MM.1S (cell line): ENCODE data around the gene PNMA1.
A peak's percentile ranks its signal among the peaks of the same experiment; 100 is the strongest.

Experiments
- DNase-seq: peaks from one replicate; pipeline ENCODE4 v3.0.0-alpha.2; 2015
- H2AFZ ChIP-seq: fragments of 300-600 bp; sonication (generic); 2 replicates; pipeline ENCODE4 v1.6.0; 2016; ENCODE audit warnings: antibody characterized with exemption, low read length
- H3F3A ChIP-seq: fragments of 300-600 bp; sonication (generic); 2 replicates; pipeline ENCODE4 v1.6.1; 2016; ENCODE audit warnings: mild to moderate bottlenecking, antibody characterized with exemption, low read length, moderate library complexity, mixed read lengths; ENCODE audit not compliant: insufficient read depth
- H3K27ac ChIP-seq: fragments of 300-600 bp; sonication (generic); 2 replicates; pipeline ENCODE4 v1.5.1; 2016; ENCODE audit warnings: mild to moderate bottlenecking, low read length
- H3K27me3 ChIP-seq: fragments of 300-600 bp; sonication (generic); replicated peaks from 2 replicates; pipeline ENCODE4 v1.6.0; 2016; ENCODE audit warnings: low read length; ENCODE audit not compliant: insufficient read depth
- H3K36me3 ChIP-seq: fragments of 300-600 bp; sonication (generic); replicated peaks from 2 replicates; pipeline ENCODE4 v1.6.1; 2016; ENCODE audit warnings: mild to moderate bottlenecking, low read length, mixed read lengths; ENCODE audit not compliant: insufficient read depth
- H3K4me1 ChIP-seq: fragments of 300-600 bp; sonication (generic); 2 replicates; pipeline ENCODE4 v1.6.1; 2016; ENCODE audit warnings: low read length, mixed read lengths
- H3K4me2 ChIP-seq: fragments of 300-600 bp; sonication (generic); 2 replicates; pipeline ENCODE4 v1.6.0; 2016; ENCODE audit warnings: low read depth, low read length
- H3K4me3 ChIP-seq: fragments of 300-600 bp; sonication (generic); 2 replicates; pipeline ENCODE4 v1.5.1; 2016; ENCODE audit warnings: low read length, mixed read lengths
- H3K79me2 ChIP-seq: fragments of 300-600 bp; sonication (generic); 2 replicates; pipeline ENCODE4 v1.6.1; 2016; ENCODE audit warnings: mixed run types, low read length, mixed read lengths
- H3K9ac ChIP-seq: fragments of 300-600 bp; sonication (generic); 2 replicates; pipeline ENCODE4 v1.6.1; 2016; ENCODE audit warnings: low read length, mixed read lengths
- H3K9me2 ChIP-seq: fragments of 300-600 bp; sonication (generic); replicated peaks from 2 replicates; pipeline ENCODE4 v1.6.1; 2016; ENCODE audit warnings: mild to moderate bottlenecking, low read length, mixed read lengths; ENCODE audit not compliant: insufficient read depth
- H3K9me3 ChIP-seq: fragments of 300-600 bp; sonication (generic); replicated peaks from 2 replicates; pipeline ENCODE4 v1.6.1; 2016; ENCODE audit warnings: mild to moderate bottlenecking, low read length, mixed read lengths; ENCODE audit not compliant: insufficient read depth
- H4K20me1 ChIP-seq: fragments of 300-600 bp; sonication (generic); 2 replicates; pipeline ENCODE4 v1.6.1; 2016; ENCODE audit warnings: mild to moderate bottlenecking, low read length, moderate library complexity, mixed read lengths; ENCODE audit not compliant: insufficient read depth
- EZH2 ChIP-seq: fragments of 300-600 bp; sonication (generic); optimal IDR thresholded peaks from 2 replicates; pipeline ENCODE3; 2017; ENCODE audit warnings: low read depth, mild to moderate bottlenecking, antibody characterized with exemption, low read length, mixed read lengths
- EZH2phosphoT487 ChIP-seq: fragments of 300-600 bp; sonication (generic); IDR thresholded peaks from 2 replicates; pipeline ENCODE4 v1.6.1; 2018; ENCODE audit warnings: antibody characterized with exemption, low read length
- TF ChIP-seq, protein P1 (sequence below): fragments of 300-600 bp; sonication (generic); IDR thresholded peaks from 2 replicates; pipeline ENCODE4 v1.5.1; 2016; ENCODE audit warnings: antibody characterized with exemption, low read length, mixed read lengths

The PNMA1 gene

DNA sequence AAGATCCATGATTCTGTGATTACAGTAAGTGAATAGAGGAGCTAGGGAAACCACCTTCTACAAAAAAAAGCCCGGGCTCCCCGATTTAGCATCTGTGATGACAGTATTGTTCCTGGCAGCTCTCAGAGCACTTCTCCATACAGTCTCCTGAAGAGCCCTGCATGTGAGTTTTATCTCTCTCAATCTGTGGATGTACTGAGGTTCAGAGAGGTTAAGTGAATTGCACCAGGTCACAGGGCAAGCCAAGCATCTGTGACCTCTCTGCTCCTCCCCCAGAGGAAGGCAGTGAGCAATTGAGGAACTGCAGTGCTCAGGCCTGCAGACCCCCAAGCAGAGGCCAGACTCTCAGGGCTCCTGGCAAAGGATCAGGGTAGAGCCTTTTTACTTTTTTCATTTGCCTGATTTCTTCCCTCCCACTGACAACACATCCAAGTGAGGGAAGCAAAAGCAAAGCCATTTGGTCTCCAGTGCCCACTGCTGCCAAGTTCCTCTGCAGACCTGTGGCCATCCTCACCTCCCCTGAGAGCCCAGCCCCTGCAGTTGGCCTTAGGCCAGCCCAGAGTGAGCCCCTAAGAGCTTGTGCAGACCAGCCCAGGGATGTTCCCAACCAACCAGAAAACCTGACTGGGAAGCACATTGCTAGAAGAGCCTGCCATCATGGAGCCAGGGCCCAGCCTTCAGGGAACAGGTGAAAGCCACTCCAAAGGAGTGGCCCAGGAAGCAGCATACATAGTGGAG is 47.6 kb upstream of the PNMA1 start:
- Histone ChIP-seq H2AFZ (no peak overlapping the region), H3K27me3 (no peaks in the 10 kb centered on the region), H4K20me1 (no peaks in the 10 kb centered on the region; the same call in 1 of the 2 replicates), H3F3A (peaks cover 25% of the 10 kb centered on the region), H3K9me3 (no peaks in the 10 kb centered on the region), H3K4me3 (no peak overlapping the region), H3K4me2 (peak overlapping the region; percentile 55), H3K9me2 (no peaks in the 10 kb centered on the region), H3K9ac (peak overlapping the region; percentile 57), H3K27ac (peak overlapping the region; percentile 92), H3K36me3 (no peaks in the 10 kb centered on the region), H3K79me2 (peaks cover 52% of the 10 kb centered on the region), H3K4me1 (peaks cover 35% of the 10 kb centered on the region)
- TF ChIP-seq, protein P1, sequence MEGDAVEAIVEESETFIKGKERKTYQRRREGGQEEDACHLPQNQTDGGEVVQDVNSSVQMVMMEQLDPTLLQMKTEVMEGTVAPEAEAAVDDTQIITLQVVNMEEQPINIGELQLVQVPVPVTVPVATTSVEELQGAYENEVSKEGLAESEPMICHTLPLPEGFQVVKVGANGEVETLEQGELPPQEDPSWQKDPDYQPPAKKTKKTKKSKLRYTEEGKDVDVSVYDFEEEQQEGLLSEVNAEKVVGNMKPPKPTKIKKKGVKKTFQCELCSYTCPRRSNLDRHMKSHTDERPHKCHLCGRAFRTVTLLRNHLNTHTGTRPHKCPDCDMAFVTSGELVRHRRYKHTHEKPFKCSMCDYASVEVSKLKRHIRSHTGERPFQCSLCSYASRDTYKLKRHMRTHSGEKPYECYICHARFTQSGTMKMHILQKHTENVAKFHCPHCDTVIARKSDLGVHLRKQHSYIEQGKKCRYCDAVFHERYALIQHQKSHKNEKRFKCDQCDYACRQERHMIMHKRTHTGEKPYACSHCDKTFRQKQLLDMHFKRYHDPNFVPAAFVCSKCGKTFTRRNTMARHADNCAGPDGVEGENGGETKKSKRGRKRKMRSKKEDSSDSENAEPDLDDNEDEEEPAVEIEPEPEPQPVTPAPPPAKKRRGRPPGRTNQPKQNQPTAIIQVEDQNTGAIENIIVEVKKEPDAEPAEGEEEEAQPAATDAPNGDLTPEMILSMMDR: no peak
- TF ChIP-seq EZH2 (no peak), EZH2phosphoT487 (no peak)
- DNase-seq: peak; percentile 38

DNA sequence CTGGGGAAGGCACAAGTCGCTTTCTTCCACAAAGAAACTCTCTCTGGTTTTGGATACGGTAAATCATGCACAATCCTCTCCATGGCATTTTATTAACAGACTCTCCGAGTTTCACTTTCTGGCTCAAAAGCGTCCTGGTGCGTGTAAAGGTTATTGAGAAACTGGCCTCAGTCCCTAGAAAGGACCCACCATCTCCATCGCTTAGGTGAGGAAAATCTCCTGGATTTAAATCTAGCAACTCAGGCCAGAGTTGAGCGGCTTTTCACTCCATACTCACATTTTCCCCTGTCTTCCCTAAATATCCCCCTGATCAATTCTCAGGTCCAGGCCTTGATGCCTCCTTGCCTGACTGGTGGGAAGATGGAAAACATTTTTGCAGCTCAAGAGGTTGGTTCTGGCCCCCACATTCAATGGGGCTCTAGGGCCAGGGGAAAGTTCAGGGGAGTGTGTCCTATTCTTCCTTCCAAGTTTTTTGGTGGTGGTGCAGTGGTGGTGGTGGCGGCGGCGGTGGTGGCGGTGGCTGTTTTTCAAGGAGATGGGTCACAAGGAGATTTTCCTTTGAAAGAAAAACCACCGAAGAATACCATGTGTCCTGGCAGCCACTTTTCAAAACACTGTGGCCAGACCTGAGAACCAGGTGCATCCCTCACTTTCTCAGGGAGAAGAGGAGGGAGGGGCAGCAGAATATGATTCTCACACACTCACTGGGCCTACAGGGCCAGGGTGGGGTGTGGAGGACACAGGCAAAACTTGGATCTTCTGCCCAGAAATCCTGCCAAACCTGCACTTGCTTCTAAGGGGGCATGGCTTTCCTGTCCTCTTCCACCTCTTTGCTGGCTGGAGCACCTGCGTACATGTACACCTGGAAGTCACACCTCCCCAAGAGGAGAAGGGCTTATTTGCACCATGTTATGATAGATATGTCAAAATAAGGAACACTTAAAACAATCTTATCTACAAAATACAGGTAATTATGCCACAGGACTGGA is 46.7 kb upstream of the PNMA1 start:
- Histone ChIP-seq H3K4me1 (peaks cover 35% of the 10 kb centered on the region), H3F3A (peaks cover 25% of the 10 kb centered on the region)

More for the DNA sequence above, 46.7 kb upstream of the PNMA1 start:
- TF ChIP-seq EZH2: no peak
- no peak for TF ChIP-seq EZH2phosphoT487
- TF ChIP-seq, protein P1: no peak
- H3K9ac ChIP-seq: peak overlapping the region; percentile 70
- H3K9me3 ChIP-seq: no peaks in the 10 kb centered on the region
- DNase-seq: peak; percentile 49
- H3K27ac ChIP-seq: peak overlapping the region; percentile 92
- H3K36me3 ChIP-seq: no peaks in the 10 kb centered on the region
- no peaks in the 10 kb centered on the region for H3K27me3 ChIP-seq
- peak overlapping the region; percentile 87 for H3K4me2 ChIP-seq
- H4K20me1 ChIP-seq: no peaks in the 10 kb centered on the region; the same call in 1 of the 2 replicates
- H2AFZ ChIP-seq: no peak overlapping the region
- peak overlapping the region; percentile 69 for H3K4me3 ChIP-seq
- peaks cover 59% of the 10 kb centered on the region for H3K79me2 ChIP-seq
- no peaks in the 10 kb centered on the region for H3K9me2 ChIP-seq
